HCT116 (cell line): ENCODE results near the gene SHANK3. TPM values are rescaled to one million over a fixed set of nuclear protein-coding genes. Genes with fewer than 3 reads are reported as not detected.

Source experiments
- ATAC-seq: fragments of 200-7000 bp; cut with Tn5 transposase; 2 replicates; pipeline ENCODE4 v1.9.1; 2020; ENCODE audit warnings: mild to moderate bottlenecking, moderate library complexity
- BruUV-seq: library from RNA; stranded (reverse); fragments of 400-500 nt; replicated peaks from 2 replicates; lab custom pipeline; 2021; lab: Mats Ljungman, UMichigan
- CTCF ChIA-PET: fragments of 300-600 bp; sonication (Branson Sonifier 250); formaldehyde crosslinking; loops from one replicate; lab custom pipeline; 2021; ENCODE audit warnings: antibody characterized with exemption; lab: Charles Lee
- POLR2A ChIA-PET: fragments of 300-600, 350-600 bp; sonication (Branson Sonifier 250); formaldehyde crosslinking; loops from one replicate; lab custom pipeline; 2021; ENCODE audit warnings: antibody characterized with exemption; lab: Charles Lee
- RAD21 ChIA-PET, 2 experiments: fragments of 300-600 bp; sonication (Branson Sonifier 250); formaldehyde crosslinking; loops; one replicate each; lab custom pipeline; 2023; ENCODE audit warnings: low total read pairs in 2 of 2; ENCODE audit not compliant: uncharacterized antibody in 2 of 2, unreplicated experiment in 2 of 2, low non-redundant PET in 1 of 2; lab: Charles Lee
- DNase-seq: peaks from one replicate; pipeline ENCODE4 v3.0.0-alpha.2; 2010; ENCODE audit warnings: low read depth, low spot score
- H2AFZ ChIP-seq: fragments of 200-600 bp; shearing (Covaris generic), sonication (generic); 2 replicates; pipeline ENCODE4 v1.6.1; 2017; ENCODE audit warnings: low read depth, mixed run types, mixed read lengths, antibody characterized with exemption, low read length; ENCODE audit not compliant: poor library complexity, severe bottlenecking
- H3K27ac ChIP-seq: 2 replicates; pipeline ENCODE4 v1.5.1; 2012; ENCODE audit warnings: low read depth, low read length
- H3K27me3 ChIP-seq: fragments of 200-600 bp; sonication (generic); 2 replicates; pipeline ENCODE4 v1.6.1; 2016; ENCODE audit warnings: mixed run types, low read length, mixed read lengths; ENCODE audit not compliant: insufficient read depth
- H3K36me3 ChIP-seq, 2 experiments: fragments of 200-500 bp in 1 of 2; fragments of 200-600 bp in 1 of 2; sonication (Bioruptor generic) in 1 of 2; sonication (generic) in 1 of 2; 2 replicates each; pipeline versions ENCODE4 v1.5.1 to v1.6.1; 2014 to 2016; ENCODE audit warnings: low read length in 2 of 2, inconsistent platforms in 1 of 2, mixed read lengths in 1 of 2, mixed run types in 1 of 2; ENCODE audit not compliant: insufficient read depth in 2 of 2, control insufficient read depth in 1 of 2
- H3K4me1 ChIP-seq, 2 experiments: fragments of 200-600 bp in 1 of 2; sonication (generic) in 1 of 2; 2 replicates each; pipeline versions ENCODE4 v1.5.1 to v1.6.1; 2012 to 2017; ENCODE audit warnings: low read length in 2 of 2, inconsistent platforms in 1 of 2, mild to moderate bottlenecking in 1 of 2, mixed read lengths in 1 of 2, mixed run types in 1 of 2, moderate library complexity in 1 of 2; ENCODE audit not compliant: insufficient read depth in 2 of 2, control insufficient read depth in 1 of 2
- H3K4me2 ChIP-seq: fragments of 200-600 bp; sonication (generic); 2 replicates; pipeline ENCODE4 v1.6.1; 2017; ENCODE audit warnings: mixed run types, low read length, mixed read lengths
- H3K4me3 ChIP-seq, 2 experiments: fragments of 200-600 bp in 1 of 2; sonication (generic) in 1 of 2; replicated peaks in 1 of 2; 2 replicates each; pipeline ENCODE4 v1.5.1; 2011 to 2016; ENCODE audit warnings: low read length in 2 of 2, control low read depth in 1 of 2, low read depth in 1 of 2, mild to moderate bottlenecking in 1 of 2, mixed read lengths in 1 of 2, mixed run types in 1 of 2
- H3K79me2 ChIP-seq: fragments of 200-600 bp; sonication (generic); 2 replicates; pipeline ENCODE4 v1.6.1; 2017; ENCODE audit warnings: mild to moderate bottlenecking, mixed run types, low read length, moderate library complexity, mixed read lengths; ENCODE audit not compliant: insufficient read depth
- H3K9ac ChIP-seq: fragments of 200-600 bp; sonication (generic); 2 replicates; pipeline ENCODE4 v1.6.1; 2016; ENCODE audit warnings: low read length, mixed read lengths
- H3K9me2 ChIP-seq: fragments of 200-600 bp; sonication (generic), shearing (Covaris generic); 2 replicates; pipeline ENCODE4 v1.6.1; 2017; ENCODE audit warnings: mixed run types, mild to moderate bottlenecking, moderate library complexity; ENCODE audit not compliant: insufficient read depth
- H3K9me3 ChIP-seq, 2 experiments: fragments of 200-500 bp in 1 of 2; fragments of 200-600 bp in 1 of 2; sonication (Bioruptor generic) in 1 of 2; sonication (generic) in 1 of 2; 2 replicates each; pipeline ENCODE4 v1.6.1; 2014 to 2017; ENCODE audit warnings: low read length in 2 of 2, mixed read lengths in 2 of 2, inconsistent platforms in 1 of 2, low read depth in 1 of 2, mild to moderate bottlenecking in 1 of 2, mixed run types in 1 of 2, moderate library complexity in 1 of 2; ENCODE audit not compliant: control insufficient read depth in 1 of 2, insufficient read depth in 1 of 2
- H4K20me1 ChIP-seq: fragments of 200-600 bp; sonication (generic), shearing (Covaris generic); 2 replicates; pipeline ENCODE4 v1.6.1; 2017; ENCODE audit warnings: mixed run types, mild to moderate bottlenecking, moderate library complexity; ENCODE audit not compliant: insufficient read depth
- CBX3 ChIP-seq: IDR thresholded peaks from 2 replicates; pipeline ENCODE4 v1.6.1; 2012; ENCODE audit warnings: low read depth
- EZH2 ChIP-seq: fragments of 200-600 bp; sonication (generic); IDR thresholded peaks from 2 replicates; pipeline ENCODE4 v1.6.1; 2017; ENCODE audit warnings: antibody characterized with exemption, mixed run types
- RAD21 ChIP-seq: IDR thresholded peaks from 2 replicates; pipeline ENCODE4 v1.6.1; 2012; ENCODE audit warnings: low read depth, mild to moderate bottlenecking
- REST ChIP-seq: IDR thresholded peaks from 2 replicates; pipeline ENCODE4 v1.6.1; 2012; ENCODE audit warnings: low read depth
- SIN3A ChIP-seq: IDR thresholded peaks from 2 replicates; pipeline ENCODE4 v1.6.1; 2012; ENCODE audit warnings: low read depth
- intact Hi-C: fragments of 100-400 bp; cut with micrococcal nuclease; formaldehyde crosslinking; loops from 2 replicates; pipeline ENCODE4 v1.10.0; 2022
- total RNA-seq: library from RNA; stranded (reverse); gene quantifications from one replicate; pipeline ENCODE4 v1.2.1, GENCODE V29; 2021; ENCODE audit not compliant: unreplicated experiment

The SHANK3 gene
- total RNA-seq, 1 experiment from 2014 or later = 16.0 TPM

- no TSS peak for BruUV-seq
- H3K9ac ChIP-seq = no peak overlapping the region
- ATAC-seq (no peak), DNase-seq (no peak)
- no peak for TF ChIP-seq CBX3
- TF ChIP-seq RAD21 = no peak
- no peak for TF ChIP-seq REST
- no peak for TF ChIP-seq EZH2
- TF ChIP-seq SIN3A = no peak
- H2AFZ ChIP-seq = no peak overlapping the region
- RAD21 ChIA-PET = no interaction called here
- H3K4me1 ChIP-seq = peaks cover 0 to 25% of the 10 kb centered on the region in 2 experiments; a peak in 3 of 4 replicates
- H3K27ac ChIP-seq = no peak overlapping the region
- no peaks in the 10 kb centered on the region for H3K9me3 ChIP-seq
- intact Hi-C loops = no loop called here
- no peaks in the 10 kb centered on the region for H3K27me3 ChIP-seq
- CTCF ChIA-PET = no interaction called here
- H3K36me3 ChIP-seq = no peaks in the 10 kb centered on the region
- peaks cover 5% of the 10 kb centered on the region; the same call in 1 of the 2 replicates for H3K79me2 ChIP-seq
- peak overlapping the region in 1 of 2 experiments; percentile 9; a peak in 2 of 4 replicates for H3K4me3 ChIP-seq
- no peaks in the 10 kb centered on the region for H3K9me2 ChIP-seq
- H4K20me1 ChIP-seq = no peaks in the 10 kb centered on the region
- POLR2A ChIA-PET = no interaction called here
- peak overlapping the region; percentile 35; the same call in 1 of the 2 replicates for H3K4me2 ChIP-seq
Measured at GRCh38 chr22:50673231-50674129, 857 bp downstream of the SHANK3 start.
